ENCODE data around the gene LANCL2.
A peak's percentile ranks its signal among the peaks of the same experiment; 100 is the strongest.

The LANCL2 gene

GRCh38 chr7:55361560-55361959 is 3.6 kb upstream of the LANCL2 start:
- DNase-seq (ENCODE audit: low spot score) = no peak

- DNase-seq (ENCODE audit: low spot score) = no peak
Observed at GRCh38 chr7:55362927-55363326, 2.2 kb upstream of the LANCL2 start.

GRCh38 chr7:55363386-55364170 is 1.6 kb upstream of the LANCL2 start:
- DNase-seq (ENCODE audit: low spot score) = no peak

- peak; percentile 96 for DNase-seq (ENCODE audit: low spot score)
Observed at GRCh38 chr7:55365675-55366460, 731 bp downstream of the LANCL2 start.

GRCh38 chr7:55366461-55367070 is 1.4 kb downstream of the LANCL2 start:
- no peak for DNase-seq (ENCODE audit: low spot score)

- no peak for DNase-seq (ENCODE audit: low spot score)
Observed at GRCh38 chr7:55367283-55367840, 2.2 kb downstream of the LANCL2 start.

- peak; percentile 61 for DNase-seq (ENCODE audit: low spot score)
Observed at GRCh38 chr7:55369427-55370400, 4.6 kb downstream of the LANCL2 start.

- DNase-seq (ENCODE audit: low spot score) = no peak
Observed at GRCh38 chr7:55374213-55374612, 9.1 kb downstream of the LANCL2 start.

GRCh38 chr7:55375237-55375636 is 10.1 kb downstream of the LANCL2 start:
- no peak for DNase-seq (ENCODE audit: low spot score)

- DNase-seq (ENCODE audit: low spot score) = no peak
Observed at GRCh38 chr7:55377162-55377817, 12.2 kb downstream of the LANCL2 start.

- DNase-seq (ENCODE audit: low spot score) = no peak
Observed at GRCh38 chr7:55379285-55379684, 14.1 kb downstream of the LANCL2 start.

GRCh38 chr7:55381189-55381588 is 16.1 kb downstream of the LANCL2 start:
- DNase-seq (ENCODE audit: low spot score) = no peak

- DNase-seq (ENCODE audit: low spot score) = no peak
Observed at GRCh38 chr7:55381696-55382095, 16.6 kb downstream of the LANCL2 start.

- DNase-seq (ENCODE audit: low spot score) = no peak
Observed at GRCh38 chr7:55382251-55382650, 17.1 kb downstream of the LANCL2 start.

GRCh38 chr7:55386541-55386940 is 21.4 kb downstream of the LANCL2 start:
- no peak for DNase-seq (ENCODE audit: low spot score)

- DNase-seq (ENCODE audit: low spot score) = no peak
Observed at GRCh38 chr7:55387062-55387965, 22.2 kb downstream of the LANCL2 start.

GRCh38 chr7:55396233-55396785 is 31.2 kb downstream of the LANCL2 start:
- DNase-seq (ENCODE audit: low spot score) = no peak

- DNase-seq (ENCODE audit: low spot score) = no peak
Observed at GRCh38 chr7:55397617-55398016, 32.5 kb downstream of the LANCL2 start.

- DNase-seq (ENCODE audit: low spot score) = peak; percentile 64
Observed at GRCh38 chr7:55400191-55400590, 35.1 kb downstream of the LANCL2 start.
